Measurements from ENCODE around the gene NSUN5. TPM values are rescaled to one million over a fixed set of nuclear protein-coding genes. Genes with fewer than 3 reads are reported as not detected.
"Not testable (repeated sequence)": the region's sequence is repeated elsewhere in the genome, so short reads cannot be mapped to it uniquely, and the experiment has no call there.

The NSUN5 gene
- polyA plus RNA-seq, 3 donors from 2014 or later, result 32.0 to 41.1 (median 32.6) TPM

DNA sequence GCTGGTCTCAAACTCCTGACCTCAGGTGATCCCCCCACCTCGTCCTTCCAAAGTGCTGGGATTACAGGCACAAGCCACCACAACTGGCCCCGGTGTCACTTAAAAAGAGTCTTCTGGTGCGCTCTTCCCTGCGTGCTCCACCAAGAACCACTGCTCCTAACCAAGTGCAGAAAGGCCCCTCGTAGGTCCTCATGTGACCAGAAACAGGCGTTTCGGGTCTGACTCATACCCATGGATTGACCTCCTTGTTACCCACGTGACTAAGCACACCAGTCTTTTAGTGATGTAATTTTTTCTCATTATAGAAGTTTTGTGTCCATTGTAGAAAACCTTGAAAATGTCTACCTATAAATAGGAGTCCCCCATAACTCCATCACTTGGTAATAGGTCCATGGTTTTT, 33.3 kb upstream of the NSUN5 start:
- H3K4me1 Mint-ChIP-seq, result no peaks in the 10 kb centered on the region
- H3K9me3 Mint-ChIP-seq, result no peaks in the 10 kb centered on the region
- H3K36me3 Mint-ChIP-seq, result no peaks in the 10 kb centered on the region
- no peak overlapping the region for H3K4me3 Mint-ChIP-seq
- no peak overlapping the region for H3K27ac Mint-ChIP-seq
- DNase-seq, result no peak
- H3K27me3 Mint-ChIP-seq (ENCODE audit: low read depth in 3 of 3), result peaks cover 0 to 11% (median 5%) of the 10 kb centered on the region in 3 donors

- H3K27ac Mint-ChIP-seq, result no peak overlapping the region
- DNase-seq, result no peak
- H3K4me3 Mint-ChIP-seq, result no peak overlapping the region
- H3K36me3 Mint-ChIP-seq, result no peaks in the 10 kb centered on the region
- no peaks in the 10 kb centered on the region for H3K4me1 Mint-ChIP-seq
- H3K9me3 Mint-ChIP-seq, result no peaks in the 10 kb centered on the region
- H3K27me3 Mint-ChIP-seq (ENCODE audit: low read depth in 3 of 3), result peaks cover 0 to 11% (median 5%) of the 10 kb centered on the region in 3 donors
Observed at GRCh38 chr7:73340514-73340913, 31.9 kb upstream of the NSUN5 start.

- no peaks in the 10 kb centered on the region for H3K9me3 Mint-ChIP-seq
- peaks cover 2 to 11% (median 2%) of the 10 kb centered on the region in 3 donors for H3K27me3 Mint-ChIP-seq (ENCODE audit: low read depth in 3 of 3)
- H3K4me3 Mint-ChIP-seq, result no peak overlapping the region
- no peak overlapping the region for H3K27ac Mint-ChIP-seq
- no peak for DNase-seq
- no peaks in the 10 kb centered on the region for H3K36me3 Mint-ChIP-seq
- H3K4me1 Mint-ChIP-seq, result no peaks in the 10 kb centered on the region
Observed at GRCh38 chr7:73338321-73338720, 29.7 kb upstream of the NSUN5 start.

DNA sequence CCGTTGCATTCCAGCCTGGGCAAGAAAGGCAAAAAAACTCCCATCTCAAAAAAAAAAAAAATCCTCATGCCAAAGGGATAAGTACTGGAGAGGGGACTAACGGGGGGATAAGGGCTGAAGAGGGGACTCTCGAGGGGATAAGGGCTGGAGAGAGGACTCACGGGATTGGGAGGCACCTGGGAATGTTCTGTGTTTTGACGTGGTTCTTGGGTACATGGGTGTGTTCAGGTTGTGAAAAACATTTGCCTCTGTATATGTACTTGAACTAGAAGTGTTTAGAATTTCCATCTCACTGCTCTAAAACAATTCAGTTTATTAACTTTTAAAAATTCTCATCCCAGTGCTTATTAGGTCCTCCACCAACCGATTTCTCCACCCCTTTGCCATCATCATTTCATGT, 23.8 kb upstream of the NSUN5 start:
- Mint-ChIP-seq H3K27ac (no peak overlapping the region), H3K27me3 (ENCODE audit: low read depth in 3 of 3) (peaks cover 2 to 10% (median 5%) of the 10 kb centered on the region in 3 donors), H3K9me3 (no peaks in the 10 kb centered on the region), H3K36me3 (no peaks in the 10 kb centered on the region), H3K4me1 (no peaks in the 10 kb centered on the region), H3K4me3 (no peak overlapping the region)
- DNase-seq, result no peak

GRCh38 chr7:73330772-73331171, 22.1 kb upstream of the NSUN5 start:
- no peak overlapping the region for H3K27ac Mint-ChIP-seq
- no peak for DNase-seq
- no peaks in the 10 kb centered on the region for H3K36me3 Mint-ChIP-seq
- peaks cover 2 to 10% (median 5%) of the 10 kb centered on the region in 3 donors for H3K27me3 Mint-ChIP-seq (ENCODE audit: low read depth in 3 of 3)
- H3K4me1 Mint-ChIP-seq, result no peaks in the 10 kb centered on the region
- no peaks in the 10 kb centered on the region for H3K9me3 Mint-ChIP-seq
- no peak overlapping the region for H3K4me3 Mint-ChIP-seq

DNA sequence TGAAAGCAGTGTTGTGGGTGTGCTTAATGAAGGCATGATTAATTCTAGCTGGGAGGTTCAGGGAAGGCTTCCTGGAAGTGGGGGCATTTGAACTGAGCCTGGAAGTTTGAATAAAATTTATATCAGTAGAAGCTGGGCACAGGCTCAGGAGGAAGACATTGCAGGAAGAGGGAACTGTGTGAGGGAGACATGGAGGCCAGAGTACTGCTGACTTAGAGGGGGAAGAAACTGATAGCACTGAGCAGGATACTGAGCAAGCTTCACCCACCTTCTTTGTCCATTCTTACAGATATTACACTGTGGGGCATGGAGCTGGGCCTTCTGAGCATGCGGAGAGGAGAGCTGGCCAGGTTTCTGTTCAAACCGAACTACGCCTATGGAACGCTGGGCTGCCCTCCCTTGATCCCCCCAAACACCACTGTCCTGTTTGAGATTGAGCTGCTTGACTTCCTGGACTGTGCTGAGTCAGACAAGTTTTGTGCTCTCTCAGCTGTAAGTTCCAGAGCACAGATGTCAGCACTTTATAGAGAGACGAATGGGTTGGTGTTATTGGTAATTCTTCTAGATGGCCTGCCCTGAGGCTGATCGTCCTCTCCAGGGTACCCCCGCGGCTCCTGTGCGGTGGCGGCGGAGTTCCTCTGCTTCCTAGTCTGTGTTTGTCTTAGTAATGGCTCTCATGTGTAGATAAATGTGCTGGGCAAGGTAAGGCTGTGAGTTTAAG, 21.4 kb upstream of the NSUN5 start:
- Mint-ChIP-seq H3K27me3 (ENCODE audit: low read depth in 3 of 3) (peaks cover 2 to 10% (median 5%) of the 10 kb centered on the region in 3 donors), H3K27ac (peak overlapping the region in 1 of 6 donors; percentile 8), H3K9me3 (no peaks in the 10 kb centered on the region), H3K36me3 (no peaks in the 10 kb centered on the region), H3K4me3 (no peak overlapping the region), H3K4me1 (no peaks in the 10 kb centered on the region)
- no peak for DNase-seq

GRCh38 chr7:73328696-73329095, 20.1 kb upstream of the NSUN5 start:
- Mint-ChIP-seq H3K9me3 (no peaks in the 10 kb centered on the region), H3K4me1 (peaks cover 6% of the 10 kb centered on the region in 2 donors), H3K4me3 (no peak overlapping the region), H3K36me3 (no peaks in the 10 kb centered on the region), H3K27ac (no peak overlapping the region), H3K27me3 (ENCODE audit: low read depth in 3 of 3) (peaks cover 2 to 10% (median 5%) of the 10 kb centered on the region in 3 donors)
- no peak for DNase-seq

- not testable (repeated sequence) for DNase-seq; H3K36me3 Mint-ChIP-seq; H3K27me3 Mint-ChIP-seq (ENCODE audit: low read depth in 3 of 3); H3K27ac Mint-ChIP-seq; H3K9me3 Mint-ChIP-seq; H3K4me3 Mint-ChIP-seq
- peaks cover 11 to 12% of the 10 kb centered on the region in 2 donors for H3K4me1 Mint-ChIP-seq
Observed at GRCh38 chr7:73327922-73328321, 19.3 kb upstream of the NSUN5 start, which contains the start of the genes FKBP6 and TRIM50. TSS of gene FKBP6 (plus strand) at chr7:73328161. CDS start at chr7:73328429, 268 bp downstream. TSS of gene TRIM50 (minus strand) at chr7:73328082. CDS start at chr7:73324787, 3,295 bp downstream.

DNA sequence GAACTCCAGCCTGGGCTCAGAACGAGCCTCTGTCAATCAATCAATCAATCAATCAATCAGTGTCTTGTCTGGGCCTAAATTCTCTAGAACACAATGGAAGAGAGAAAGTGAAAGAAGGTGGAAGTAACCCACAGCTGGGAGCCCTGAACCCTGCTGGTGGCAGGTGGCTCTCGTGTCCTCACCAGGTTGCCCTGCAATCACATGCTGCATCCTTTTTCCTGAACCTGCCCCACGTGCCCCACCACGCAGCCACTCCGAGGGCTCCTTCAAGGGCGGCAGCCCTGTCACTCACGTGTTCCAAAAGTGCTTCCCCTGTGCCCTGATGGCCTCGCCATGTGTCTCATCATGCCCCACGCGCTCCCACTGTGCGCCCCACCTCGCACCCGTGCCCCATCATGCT, 18.8 kb upstream of the NSUN5 start:
- H3K27me3 Mint-ChIP-seq (ENCODE audit: low read depth in 3 of 3); H3K36me3 Mint-ChIP-seq; H3K27ac Mint-ChIP-seq; DNase-seq; H3K4me3 Mint-ChIP-seq; H3K9me3 Mint-ChIP-seq: not testable (repeated sequence)
- peaks cover 11 to 12% of the 10 kb centered on the region in 2 donors for H3K4me1 Mint-ChIP-seq

- not testable (repeated sequence) for H3K27me3 Mint-ChIP-seq (ENCODE audit: low read depth in 3 of 3); H3K4me3 Mint-ChIP-seq; DNase-seq; H3K36me3 Mint-ChIP-seq; H3K9me3 Mint-ChIP-seq
- Mint-ChIP-seq H3K4me1 (peaks cover 11 to 12% of the 10 kb centered on the region in 2 donors), H3K27ac (peak overlapping the region in 1 of 6 donors; percentile 34)
Observed at GRCh38 chr7:73325424-73325823, 16.8 kb upstream of the NSUN5 start.

GRCh38 chr7:73324081-73324845, 15.6 kb upstream of the NSUN5 start:
- H3K36me3 Mint-ChIP-seq; H3K9me3 Mint-ChIP-seq; H3K27me3 Mint-ChIP-seq (ENCODE audit: low read depth in 3 of 3): not testable (repeated sequence)
- Mint-ChIP-seq H3K27ac (peak overlapping the region in 1 of 6 donors; percentile 53), H3K4me3 (peak overlapping the region; percentile 57 to 72 (median 67)), H3K4me1 (peaks cover 11 to 12% of the 10 kb centered on the region in 2 donors)
- DNase-seq, result peak; percentile 32 to 50 (median 39)

DNA sequence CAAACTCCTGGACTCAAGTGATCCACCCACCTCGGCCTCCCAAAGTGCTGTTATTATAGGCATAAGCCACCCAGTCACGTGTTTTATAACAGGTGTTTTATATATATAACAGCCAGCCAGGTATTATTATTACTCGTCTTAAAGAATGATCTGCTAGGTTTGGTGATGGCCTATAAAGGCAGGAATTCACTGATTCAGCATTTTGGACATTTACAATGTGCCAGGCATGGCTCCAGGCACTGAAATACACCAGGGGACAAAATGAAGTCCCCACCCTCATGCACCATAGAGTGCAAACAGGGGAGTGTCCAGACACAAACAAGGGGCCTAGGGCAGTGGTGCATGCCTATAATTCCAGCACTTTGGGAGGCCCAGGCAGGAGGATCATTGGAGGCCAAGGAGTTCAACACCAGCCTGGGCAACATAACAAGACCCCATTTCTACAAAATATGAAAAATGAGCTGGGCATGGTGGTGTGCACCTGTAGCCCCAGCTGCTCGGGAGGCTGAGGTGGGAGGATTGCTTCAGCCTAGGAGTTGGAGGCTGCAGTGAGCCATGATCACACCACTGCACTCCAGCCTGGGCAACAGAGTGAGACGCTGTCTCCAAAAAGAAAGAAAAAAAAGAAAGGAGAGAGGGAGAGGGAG, 14.9 kb upstream of the NSUN5 start:
- not testable (repeated sequence) for H3K27me3 Mint-ChIP-seq (ENCODE audit: low read depth in 3 of 3); H3K36me3 Mint-ChIP-seq; DNase-seq; H3K9me3 Mint-ChIP-seq
- Mint-ChIP-seq H3K27ac (peak overlapping the region in 1 of 6 donors; percentile 53), H3K4me3 (peak overlapping the region; percentile 57 to 72 (median 67)), H3K4me1 (peaks cover 11 to 12% of the 10 kb centered on the region in 2 donors)

GRCh38 chr7:73320009-73320408, 11.4 kb upstream of the NSUN5 start:
- H3K27ac Mint-ChIP-seq; H3K36me3 Mint-ChIP-seq; H3K9me3 Mint-ChIP-seq; H3K4me3 Mint-ChIP-seq; DNase-seq; H3K27me3 Mint-ChIP-seq (ENCODE audit: low read depth in 3 of 3): not testable (repeated sequence)
- peaks cover 11 to 12% of the 10 kb centered on the region in 2 donors for H3K4me1 Mint-ChIP-seq

GRCh38 chr7:73319541-73319940, 10.9 kb upstream of the NSUN5 start:
- H3K4me3 Mint-ChIP-seq; DNase-seq; H3K36me3 Mint-ChIP-seq; H3K27me3 Mint-ChIP-seq (ENCODE audit: low read depth in 3 of 3); H3K27ac Mint-ChIP-seq; H3K9me3 Mint-ChIP-seq: not testable (repeated sequence)
- peaks cover 11 to 12% of the 10 kb centered on the region in 2 donors for H3K4me1 Mint-ChIP-seq

All from immature natural killer cell (primary cell).